Activated T-cell treated with anti-CD3 and anti-CD28 coated beads, Interleukin-2, amount 50 U/mL, for 48 hours (primary cell): ENCODE data around the gene ABHD10.

Source experiments
- DNase-seq, 2 experiments: peaks; one replicate each; pipeline ENCODE4 v3.0.0-alpha.2; 2020

Gene ABHD10

DNA sequence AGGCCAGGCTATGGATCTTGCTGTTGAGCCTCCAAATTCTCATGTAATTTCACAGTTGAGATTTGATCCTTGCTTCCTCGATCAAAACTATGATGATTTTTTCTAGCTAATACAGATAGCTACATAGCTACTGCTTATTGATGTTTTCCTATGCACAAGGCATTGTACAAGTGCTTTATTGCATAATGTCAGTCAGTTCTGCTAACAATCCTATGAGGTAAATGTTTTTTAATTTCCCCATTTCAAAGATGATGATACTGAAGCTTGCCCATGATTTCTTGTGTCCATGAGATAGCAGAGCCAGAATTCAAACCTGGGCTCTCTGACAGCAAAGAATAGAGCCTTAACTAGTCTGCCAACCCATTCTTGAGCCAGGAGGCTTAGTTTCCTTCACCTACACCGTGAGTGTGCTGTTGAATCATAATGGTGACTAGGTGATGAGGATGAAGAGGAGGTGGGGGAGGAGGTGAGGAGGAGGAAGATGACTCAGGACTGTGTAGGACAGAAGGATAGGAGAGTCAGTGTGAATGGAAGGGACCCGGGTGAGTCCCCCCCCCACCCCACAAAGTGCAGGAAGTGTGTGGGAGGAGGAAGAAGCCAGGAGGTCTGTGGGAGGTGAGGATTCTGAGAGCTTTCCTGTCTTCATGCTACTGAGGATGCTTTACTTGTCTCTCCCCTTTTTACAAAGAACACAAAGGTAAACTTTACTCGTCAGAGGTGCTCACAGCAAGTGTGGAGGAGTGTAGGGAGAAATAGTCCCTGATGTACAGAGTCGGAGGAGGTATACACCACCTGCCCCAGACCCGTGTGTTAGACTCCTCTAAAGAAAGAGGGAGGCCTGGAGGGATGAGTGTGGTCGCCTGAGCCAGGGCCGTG, 23.5 kb downstream of the ABHD10 start:
- peak; percentile 62 to 74 for DNase-seq

DNA sequence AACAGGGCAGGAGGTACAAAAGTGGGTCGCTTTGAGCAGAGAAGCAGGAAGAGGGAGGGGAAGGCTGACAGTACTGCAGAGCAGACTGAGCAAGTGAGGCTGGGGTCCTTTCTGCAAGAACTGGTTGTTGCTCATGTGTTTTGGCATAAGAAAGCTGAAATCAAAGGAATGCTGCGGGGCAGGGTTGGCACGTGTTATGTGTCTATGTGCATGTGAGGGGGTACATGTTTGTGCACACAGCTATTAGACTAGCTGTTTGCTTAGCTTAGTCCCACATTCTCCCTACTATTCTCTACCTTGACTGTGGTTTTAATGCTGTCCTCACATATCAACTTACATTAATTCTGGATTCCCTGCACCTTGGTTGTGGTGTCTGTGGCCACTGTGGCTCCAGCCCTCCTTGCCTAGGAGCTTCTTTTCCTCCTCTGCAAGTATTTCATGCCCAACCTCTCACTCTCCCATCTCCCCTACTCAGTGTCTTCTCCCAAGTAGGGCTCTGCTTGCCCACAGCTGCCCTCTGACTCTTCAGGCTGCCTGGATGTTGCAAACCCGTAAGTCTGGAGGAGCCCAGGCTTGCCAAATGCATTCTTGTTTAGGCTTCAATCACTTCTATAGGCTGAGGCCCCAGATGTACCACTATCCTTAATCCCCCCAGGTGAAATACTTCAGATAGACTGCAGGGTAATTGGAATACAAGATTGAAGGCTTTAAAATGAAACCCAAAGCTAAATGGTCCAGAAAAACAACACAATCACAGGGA, 24.7 kb downstream of the ABHD10 start:
- DNase-seq: no peak

DNA sequence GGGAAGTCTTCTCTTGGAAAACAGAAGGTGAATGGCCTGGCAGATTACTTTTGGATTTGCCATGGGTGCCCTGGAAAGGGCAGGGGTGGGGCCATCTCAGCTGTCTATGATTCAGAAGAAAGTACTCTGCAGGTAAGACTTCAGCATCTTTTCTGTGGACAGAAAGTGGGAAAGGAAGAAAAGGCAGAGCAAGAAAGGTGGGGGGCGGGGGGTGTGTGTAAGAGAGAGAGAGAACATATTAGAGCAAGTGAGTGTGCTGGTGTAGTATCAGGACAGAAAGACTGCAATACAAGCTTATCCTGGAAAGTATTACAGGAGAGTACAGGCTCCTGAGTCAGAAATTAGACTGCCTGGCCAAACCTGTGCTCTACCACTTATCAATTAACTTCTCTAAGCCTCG, 25.4 kb downstream of the ABHD10 start:
- DNase-seq: no peak

DNA sequence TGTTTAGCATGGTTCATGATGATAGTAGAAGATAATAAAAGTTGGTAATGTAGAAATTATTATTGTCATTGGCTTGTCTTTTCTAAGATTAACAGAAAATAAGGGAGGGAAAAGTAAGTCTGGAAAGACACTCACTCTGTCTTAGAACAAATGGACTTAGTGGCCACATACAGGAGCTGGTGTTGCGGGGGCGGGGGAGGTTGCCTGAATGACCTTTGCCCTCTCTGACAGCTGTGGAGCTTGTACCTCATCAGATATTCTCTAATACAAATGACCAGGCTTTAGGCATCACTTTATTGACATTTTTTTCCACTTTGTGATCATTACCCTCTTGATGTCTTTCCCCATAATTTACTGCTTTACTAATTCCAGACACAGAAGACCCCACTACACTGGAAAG, 25.8 kb downstream of the ABHD10 start:
- DNase-seq: no peak

DNA sequence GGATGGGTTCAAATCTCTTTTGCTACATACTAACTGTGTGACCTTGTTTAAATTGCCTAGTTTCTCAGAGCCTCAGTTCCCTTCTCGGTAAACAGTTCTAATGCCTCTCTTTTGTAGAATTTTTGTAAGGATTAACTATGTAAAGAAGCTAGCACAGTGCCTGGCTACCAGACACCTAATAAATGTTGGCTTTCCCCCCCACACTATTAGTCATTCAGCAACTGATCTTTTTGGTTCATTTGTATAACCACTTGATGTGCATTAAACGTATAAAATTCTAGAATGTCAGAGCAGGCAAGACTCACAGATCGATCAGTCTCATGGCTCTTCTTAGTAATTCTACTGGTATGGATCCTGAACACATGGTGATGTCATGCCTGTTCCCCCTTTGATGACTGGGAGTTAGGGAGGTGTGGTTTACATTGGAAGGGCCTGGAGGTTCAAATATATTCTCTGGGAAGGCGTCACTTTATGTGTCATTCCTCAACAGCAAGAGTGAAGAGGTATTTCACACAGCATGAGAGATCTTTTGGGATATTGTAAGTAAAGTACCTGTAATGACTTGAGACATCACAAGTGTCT, 26.4 kb downstream of the ABHD10 start:
- DNase-seq: no peak

DNA sequence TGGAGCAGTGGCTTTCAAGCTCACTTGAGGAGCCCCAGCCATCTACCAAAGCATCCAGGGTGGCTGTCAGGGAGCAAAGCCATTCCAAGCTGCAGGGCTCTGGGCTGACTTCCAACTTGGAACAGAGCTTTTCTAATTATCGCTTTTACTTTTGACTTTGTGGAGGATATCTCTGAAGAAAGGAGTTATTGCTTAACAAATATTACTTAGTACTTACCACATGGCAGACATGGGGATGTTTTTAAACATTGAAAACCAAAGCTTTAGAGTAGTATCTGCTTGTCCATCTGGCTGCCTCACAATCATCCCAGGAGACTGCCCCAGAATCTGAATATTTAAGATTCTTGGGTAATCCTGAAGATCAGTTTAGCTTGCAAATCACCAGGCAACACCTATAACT, 28.8 kb downstream of the ABHD10 start:
- DNase-seq: no peak

DNA sequence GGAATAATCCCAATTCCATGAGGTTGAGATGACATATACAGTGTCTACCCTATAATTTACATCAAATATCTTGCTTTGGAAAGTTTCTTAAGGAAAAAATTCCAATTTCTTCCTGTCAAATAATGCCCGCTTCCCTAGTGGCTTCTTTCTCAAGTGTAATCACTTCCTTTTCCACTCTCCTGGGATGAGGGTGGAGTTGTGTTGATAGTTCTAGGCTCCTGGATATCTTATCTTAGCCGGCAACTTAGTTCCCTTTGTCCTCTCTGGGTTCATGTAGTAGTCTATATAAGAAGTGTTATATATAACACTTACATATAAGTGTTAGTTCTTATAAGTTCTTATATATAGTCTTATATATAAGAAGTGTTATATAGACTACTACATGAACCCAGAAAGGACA, 30.8 kb downstream of the ABHD10 start:
- no peak for DNase-seq

DNA sequence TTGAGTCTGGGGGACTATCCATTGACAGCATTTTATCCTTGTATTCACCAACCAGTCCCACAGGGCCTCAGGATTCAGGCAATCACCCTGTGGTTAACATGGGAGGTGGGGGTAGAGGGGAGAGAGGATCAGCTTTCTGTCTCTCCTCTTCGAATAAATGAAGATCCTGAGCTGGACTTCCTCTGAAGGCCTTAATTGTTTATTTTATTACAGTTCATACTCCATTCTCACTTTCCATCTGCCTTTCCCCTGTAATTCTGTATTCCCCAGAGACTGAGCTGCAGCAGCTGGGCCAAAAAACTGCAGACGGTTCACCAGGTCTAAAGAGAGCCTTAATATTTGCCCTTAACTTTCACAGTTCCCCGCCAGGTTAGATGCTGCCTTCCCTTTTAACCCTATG, 31.8 kb downstream of the ABHD10 start:
- DNase-seq: no peak

DNA sequence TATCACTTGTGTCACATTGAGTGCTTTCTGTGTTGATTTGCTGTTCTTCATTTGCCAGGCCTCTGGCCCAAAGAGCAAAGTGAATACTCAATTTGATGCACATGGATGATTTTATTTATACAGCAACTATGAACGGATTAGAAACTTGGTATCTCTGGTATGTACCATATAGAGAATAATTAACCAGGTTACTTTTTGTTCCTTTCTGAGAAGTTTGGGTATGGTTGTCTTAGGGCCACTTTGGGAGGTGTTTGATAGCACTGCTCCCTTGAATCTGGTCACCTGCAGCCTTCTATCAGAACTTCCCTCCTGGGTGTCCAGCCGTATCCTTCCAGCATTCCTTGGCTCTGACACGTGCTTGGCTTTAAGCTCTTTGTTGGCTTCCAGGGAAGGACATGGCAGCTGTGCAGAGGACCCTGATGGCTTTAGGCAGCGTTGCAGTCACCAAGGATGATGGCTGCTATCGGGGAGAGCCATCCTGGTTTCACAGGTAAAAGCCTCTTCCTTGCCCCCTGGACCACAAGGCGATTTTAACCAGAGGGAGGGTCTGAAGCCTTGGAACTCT, 32.6 kb downstream of the ABHD10 start:
- no peak for DNase-seq

DNA sequence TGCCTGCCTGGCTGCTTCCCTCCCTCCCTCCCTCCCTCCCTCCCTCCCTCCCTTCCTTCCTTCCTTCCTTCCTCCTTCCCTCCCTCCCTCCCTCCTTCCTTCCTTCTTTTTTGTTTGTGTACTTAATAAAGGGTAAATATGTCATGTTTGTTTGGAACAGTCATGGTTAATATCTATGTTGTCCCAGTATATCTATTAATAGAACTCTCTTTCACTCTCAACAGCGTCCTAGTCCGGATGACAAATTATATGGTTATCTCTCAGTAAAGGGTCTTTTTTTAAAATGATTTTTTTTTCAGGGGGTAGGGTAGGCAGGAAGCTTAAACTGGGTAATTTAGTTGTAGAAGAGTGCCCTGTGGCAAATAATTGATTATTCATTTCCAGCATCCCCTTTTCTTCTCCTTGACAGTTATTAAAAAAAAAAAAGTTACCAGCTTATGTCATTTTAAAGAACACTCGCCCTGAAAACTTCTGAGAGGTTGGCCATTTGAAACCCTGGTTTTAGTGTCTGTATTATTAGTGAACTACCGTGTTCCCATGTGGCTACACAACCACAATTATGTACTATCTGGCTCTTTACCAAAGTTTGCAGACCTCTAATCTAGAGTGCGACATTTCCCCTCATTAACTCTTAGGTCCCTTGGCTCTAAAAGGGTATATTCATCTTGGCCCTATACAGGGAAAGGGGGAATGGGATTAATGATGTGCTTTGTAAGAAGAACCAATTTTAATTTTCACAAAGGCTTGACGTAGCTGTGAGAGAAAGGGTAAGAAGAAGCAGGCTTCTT, 33.6 kb downstream of the ABHD10 start:
- DNase-seq: no peak

DNA sequence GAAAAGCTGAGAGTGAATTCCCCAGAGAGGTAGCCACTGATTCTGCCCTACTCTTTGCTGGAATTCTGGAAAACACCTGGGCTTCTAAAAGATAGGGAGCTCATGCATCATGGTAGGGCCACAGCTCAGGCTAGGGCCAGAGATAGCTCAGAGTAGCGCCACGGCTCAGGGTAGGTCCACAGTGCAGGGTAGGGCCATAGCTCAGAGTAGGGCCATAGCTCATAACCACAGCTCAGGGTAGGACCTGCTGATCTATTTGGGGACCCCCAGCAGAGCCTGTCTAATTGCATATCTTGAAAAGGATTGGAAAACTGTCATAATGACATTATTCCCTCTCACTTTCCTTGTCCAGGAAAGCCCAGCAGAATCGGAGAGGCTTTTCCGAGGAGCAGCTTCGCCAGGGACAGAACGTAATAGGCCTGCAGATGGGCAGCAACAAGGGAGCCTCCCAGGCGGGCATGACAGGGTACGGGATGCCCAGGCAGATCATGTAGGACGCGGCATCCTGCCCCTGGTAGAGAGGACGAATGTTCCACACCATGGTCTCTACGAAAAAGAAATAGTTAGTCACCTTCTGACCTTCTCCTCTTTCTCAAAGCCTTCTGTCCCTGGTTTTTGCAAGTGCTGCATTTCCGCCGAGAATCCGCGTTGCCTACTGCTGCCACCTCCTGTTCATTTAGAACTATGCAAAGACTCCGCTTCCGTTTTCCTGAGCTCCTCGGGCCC, 34.4 kb downstream of the ABHD10 start:
- peak; percentile 76 to 77 for DNase-seq

DNA sequence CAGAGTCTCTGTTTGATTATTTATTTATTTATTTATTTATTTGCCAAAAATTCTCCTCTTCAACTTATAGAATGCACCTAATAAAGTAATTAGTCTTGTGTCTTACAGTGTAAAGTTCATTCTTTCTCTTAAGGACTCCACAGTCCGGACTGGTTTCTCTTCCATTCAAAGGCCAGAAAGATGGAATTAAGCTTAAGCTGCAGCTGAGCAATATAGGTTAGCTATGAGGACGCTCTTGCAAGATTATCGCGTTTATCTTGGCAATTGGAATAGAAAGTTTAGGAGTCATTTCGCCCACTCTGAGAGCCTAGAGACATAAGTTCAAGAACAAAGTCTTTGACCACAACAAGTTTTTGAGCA, 34.9 kb downstream of the ABHD10 start:
- DNase-seq: no peak

DNA sequence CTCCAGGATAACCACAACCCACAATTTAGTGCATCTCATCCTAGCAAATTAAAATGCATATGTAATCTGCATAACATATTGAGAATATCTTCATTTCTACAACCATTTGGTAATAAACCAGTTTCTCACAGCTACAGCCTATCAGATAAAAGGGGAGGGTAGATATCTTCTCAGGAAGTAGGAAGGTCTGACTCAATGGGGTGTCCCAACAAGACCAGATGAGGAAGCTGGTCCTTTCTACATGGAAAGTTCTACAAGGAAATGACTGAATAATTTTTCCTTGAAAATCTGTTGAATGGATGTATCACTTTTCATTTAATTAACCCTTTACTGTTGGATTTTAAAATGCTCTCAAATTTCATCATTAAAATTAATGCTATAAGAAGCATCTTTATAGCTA, 38.3 kb downstream of the ABHD10 start:
- no peak for DNase-seq

DNA sequence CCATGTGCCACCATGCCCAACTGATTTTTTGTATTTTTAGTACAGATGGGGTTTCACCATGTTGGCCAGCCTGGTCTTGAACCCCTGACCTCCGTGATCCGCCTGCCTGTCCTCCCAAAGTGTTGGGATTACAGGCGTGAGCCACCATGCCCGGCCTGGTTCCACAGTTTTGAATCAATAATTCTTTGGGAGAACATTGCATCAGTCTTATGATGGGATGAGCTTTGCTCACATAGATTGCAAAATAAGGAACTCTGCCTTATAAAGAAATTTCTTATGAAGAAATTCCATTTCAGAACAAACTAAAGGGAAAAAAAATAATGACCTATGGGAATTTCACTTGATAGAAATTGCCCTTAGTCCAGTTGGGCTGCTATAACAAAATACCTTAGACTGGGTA, 39.9 kb downstream of the ABHD10 start:
- no peak for DNase-seq

DNA sequence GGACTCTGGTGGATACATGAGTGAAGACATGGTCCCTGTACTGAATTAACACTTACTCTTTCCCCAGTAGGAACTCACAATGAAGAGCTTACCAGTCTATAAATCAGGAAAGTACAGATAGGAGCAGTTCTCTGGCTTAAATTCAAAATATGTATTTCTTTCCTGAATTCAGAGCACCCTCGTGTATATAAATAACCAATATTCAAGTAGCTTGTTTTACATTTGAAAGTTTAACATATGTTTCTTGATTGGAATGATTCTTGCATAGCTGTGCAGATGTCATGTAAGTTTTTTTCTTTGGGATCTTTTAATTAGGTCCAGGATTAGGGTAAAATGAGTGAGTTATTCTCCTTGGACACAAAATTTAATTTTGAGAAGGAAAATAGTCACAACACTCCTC, 40.9 kb downstream of the ABHD10 start:
- no peak for DNase-seq

DNA sequence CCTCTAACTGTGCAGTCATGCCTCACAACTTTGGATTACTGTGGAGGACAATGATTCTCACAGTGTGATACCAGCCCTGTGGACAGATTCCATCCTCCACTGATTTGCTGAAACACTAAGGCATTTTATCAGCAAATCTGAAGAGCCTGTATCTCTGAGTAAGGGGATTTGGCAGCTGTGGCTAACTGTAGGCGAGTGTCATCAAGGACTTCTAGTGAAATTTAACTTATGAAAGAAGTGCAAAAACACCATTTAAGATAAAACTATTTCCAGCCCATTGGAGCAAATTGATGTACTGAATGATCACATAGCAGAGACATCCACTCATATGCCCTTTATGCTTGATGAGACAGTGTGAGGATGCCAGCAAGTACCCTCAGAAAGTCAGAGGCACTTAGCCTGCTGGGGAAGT, 41.9 kb downstream of the ABHD10 start:
- DNase-seq: no peak

DNA sequence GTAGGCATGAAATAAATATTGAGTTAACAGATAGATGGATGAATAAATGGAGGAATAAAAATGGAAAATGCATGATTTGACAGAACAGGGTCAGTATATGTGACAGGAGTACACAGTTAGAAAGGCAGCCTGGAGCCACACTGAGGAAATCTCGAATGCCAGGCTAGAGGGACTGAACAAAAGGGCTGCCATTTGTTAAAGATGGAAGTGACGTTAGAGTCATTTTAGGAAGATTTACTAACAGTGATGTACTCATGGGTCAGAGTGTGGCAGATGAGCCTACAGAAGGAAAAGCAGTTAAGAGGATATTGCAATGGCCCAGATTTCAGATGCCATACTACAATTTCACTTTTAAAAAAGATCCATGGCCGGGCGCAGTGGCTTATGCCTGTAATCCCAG, 48.3 kb downstream of the ABHD10 start:
- no peak for DNase-seq

DNA sequence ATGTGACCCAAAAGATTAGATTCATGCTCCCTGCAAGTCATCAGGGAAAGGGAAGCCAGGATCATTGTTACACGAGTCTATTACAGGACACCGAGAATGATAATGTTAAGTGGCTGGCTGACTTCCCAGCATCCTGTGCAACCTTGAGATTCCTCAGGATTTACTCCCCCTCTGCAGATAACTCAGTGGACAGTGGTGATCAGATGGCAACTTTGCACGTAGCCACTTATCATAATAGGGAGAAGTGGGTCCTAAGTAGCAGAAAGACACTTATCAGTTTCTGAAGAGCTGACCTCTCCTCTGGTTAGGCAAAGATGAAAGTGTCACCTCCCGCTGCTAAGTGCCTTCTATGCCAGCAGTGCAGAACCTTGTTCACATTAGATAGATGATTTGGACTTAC, 49.0 kb downstream of the ABHD10 start:
- DNase-seq: no peak

DNA sequence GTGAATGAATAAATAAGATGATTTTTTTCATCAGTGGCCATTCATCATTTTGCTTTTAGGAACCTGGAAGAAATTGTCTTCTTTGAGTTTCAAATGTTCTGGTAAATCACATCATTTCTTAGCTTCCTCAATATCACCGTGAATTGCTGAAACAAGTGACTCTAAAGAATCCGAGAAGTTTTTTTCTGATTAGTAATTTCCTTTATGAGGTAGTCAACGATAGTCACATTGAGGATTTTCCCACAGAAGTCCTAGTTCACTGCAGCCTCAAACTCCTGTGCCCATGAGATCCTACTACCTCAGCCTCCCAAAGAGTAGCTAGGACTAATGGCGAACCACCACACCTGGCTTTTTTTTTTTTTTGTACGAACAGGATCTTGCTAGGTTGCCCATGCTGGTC, 52.1 kb downstream of the ABHD10 start:
- DNase-seq: no peak

DNA sequence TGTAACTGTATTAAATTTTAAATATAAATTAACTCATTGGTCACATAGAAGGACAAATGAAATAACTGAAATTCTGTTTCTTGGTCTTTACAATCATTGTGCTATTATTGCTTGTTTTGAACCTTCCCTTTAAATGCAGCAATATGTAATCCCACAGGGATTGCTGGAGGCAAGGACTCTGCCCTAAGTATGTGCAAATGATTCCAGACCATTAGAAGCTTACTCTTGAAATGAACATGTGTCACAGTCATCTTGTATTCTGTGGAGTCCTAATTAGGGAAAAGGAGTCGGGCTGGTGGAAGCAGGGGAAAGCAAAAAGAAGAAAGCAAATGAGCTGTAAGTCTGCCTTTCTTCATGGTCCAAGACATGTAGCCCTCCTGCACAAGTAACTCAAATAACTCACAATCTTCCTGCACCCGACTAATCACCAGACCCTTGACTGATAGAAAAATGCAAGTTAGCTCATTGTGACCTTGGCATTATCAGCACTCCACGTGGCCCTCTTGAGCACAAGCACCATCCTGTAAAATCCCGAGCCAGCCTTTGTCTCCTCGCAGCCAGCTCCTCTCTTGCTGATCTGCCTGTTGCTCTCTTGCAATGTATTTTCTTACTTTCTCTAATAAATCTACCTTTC, 53.4 kb downstream of the ABHD10 start:
- no peak for DNase-seq

DNA sequence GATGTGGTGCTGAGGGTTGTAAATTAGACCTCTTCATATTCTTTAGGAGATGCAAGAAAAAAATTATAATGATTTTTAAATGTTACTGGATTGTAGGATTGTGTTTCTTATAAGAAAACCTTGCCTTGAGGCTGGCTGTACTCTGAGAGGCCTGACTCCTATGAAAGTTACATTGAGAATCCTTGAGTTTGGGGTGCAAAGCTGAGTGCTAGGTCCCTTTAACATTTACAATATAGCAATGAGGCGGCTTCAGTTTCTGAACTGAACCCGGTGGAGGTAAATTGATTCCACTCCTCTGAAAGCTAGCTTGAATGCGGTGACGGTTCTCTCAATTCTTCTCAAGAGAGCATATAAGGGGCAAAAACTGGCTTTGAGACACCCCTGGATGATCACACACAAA, 55.6 kb downstream of the ABHD10 start, which contains the start of gene TMPRSS7:
Gene TMPRSS7 (plus strand): TSS at position 301 of the 400 bp plus-strand sequence. CDS start 110 bp downstream, outside the sequence.
- DNase-seq: no peak

DNA sequence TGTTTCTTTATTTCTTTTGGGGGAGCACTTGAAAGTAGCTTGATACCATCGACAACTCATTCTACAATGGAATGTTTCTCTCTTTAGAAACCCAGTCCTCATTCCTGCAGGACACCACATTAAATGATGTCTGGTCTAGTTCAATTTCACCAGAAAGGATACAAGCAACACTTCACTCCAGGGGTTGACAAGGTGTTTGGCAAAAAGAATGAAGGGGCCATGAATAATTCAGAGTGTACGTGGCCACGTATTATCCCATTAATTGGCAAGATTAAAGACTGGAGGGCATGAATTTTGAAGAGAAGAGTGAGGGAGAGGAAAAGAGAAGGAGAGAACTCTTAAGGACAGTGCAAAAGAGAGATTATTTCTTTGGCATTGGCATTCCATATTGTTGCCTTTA, 56.4 kb downstream of the ABHD10 start:
- DNase-seq: no peak
